Loucy (cell line): ENCODE measurements around the gene LRRFIP1.

Experiments
- H2AFZ ChIP-seq: fragments of 200-600 bp; sonication (generic); 2 replicates; pipeline ENCODE4 v1.6.0; 2016; ENCODE audit warnings: antibody characterized with exemption, mild to moderate bottlenecking, low read length, moderate library complexity
- H3F3A ChIP-seq: fragments of 200-600 bp; 2 replicates; pipeline ENCODE4 v1.6.0; 2016; ENCODE audit warnings: antibody characterized with exemption, low read depth, mild to moderate bottlenecking
- H3K27me3 ChIP-seq: fragments of 200-600 bp; sonication (generic); 2 replicates; pipeline ENCODE4 v1.6.1; 2014; ENCODE audit warnings: low read length, mild to moderate bottlenecking; ENCODE audit not compliant: insufficient read depth, poor library complexity, severe bottlenecking
- H3K36me3 ChIP-seq: fragments of 200-600 bp; sonication (generic); 2 replicates; pipeline ENCODE4 v1.6.1; 2016; ENCODE audit warnings: low read length; ENCODE audit not compliant: insufficient read depth
- H3K4me1 ChIP-seq: fragments of 200-600 bp; sonication (generic); 2 replicates; pipeline ENCODE4 v1.5.1; 2014; ENCODE audit warnings: low read length, mild to moderate bottlenecking; ENCODE audit not compliant: insufficient read depth, poor library complexity, severe bottlenecking
- H3K4me2 ChIP-seq: fragments of 200-600 bp; sonication (generic); 2 replicates; pipeline ENCODE4 v1.6.0; 2014; ENCODE audit warnings: antibody characterized with exemption, low read length, low read depth, mild to moderate bottlenecking; ENCODE audit not compliant: poor library complexity, severe bottlenecking
- H3K4me3 ChIP-seq: fragments of 200-600 bp; sonication (generic); 2 replicates; pipeline ENCODE4 v1.5.1; 2014; ENCODE audit warnings: low read length, mild to moderate bottlenecking, mixed read lengths; ENCODE audit not compliant: poor library complexity, severe bottlenecking
- H3K79me2 ChIP-seq: fragments of 200-600 bp; sonication (generic); 2 replicates; pipeline ENCODE4 v1.6.1; 2014; ENCODE audit warnings: low read length; ENCODE audit not compliant: insufficient read depth
- H3K9ac ChIP-seq: fragments of 200-600 bp; sonication (generic); 2 replicates; pipeline ENCODE4 v1.6.0; 2014; ENCODE audit warnings: mild to moderate bottlenecking, low read depth, low read length, moderate library complexity; ENCODE audit not compliant: poor library complexity, severe bottlenecking
- H3K9me2 ChIP-seq: fragments of 200-600 bp; sonication (generic); replicated peaks from 2 replicates; pipeline ENCODE4 v1.6.1; 2016; ENCODE audit warnings: low read depth, low read length, mixed read lengths
- H3K9me3 ChIP-seq: fragments of 200-600 bp; sonication (generic); 2 replicates; pipeline ENCODE4 v1.6.1; 2014; ENCODE audit warnings: mild to moderate bottlenecking, antibody characterized with exemption, low read length, low read depth; ENCODE audit not compliant: insufficient read depth
- H4K20me1 ChIP-seq: fragments of 200-600 bp; sonication (generic); 2 replicates; pipeline ENCODE4 v1.6.0; 2014; ENCODE audit warnings: antibody characterized with exemption, low read length, mild to moderate bottlenecking; ENCODE audit not compliant: insufficient read depth, poor library complexity, severe bottlenecking
- CTCF ChIP-seq: fragments of 200-600 bp; sonication (generic); conservative IDR thresholded peaks from 2 replicates; pipeline ENCODE4 v1.5.1; 2014; ENCODE audit warnings: mild to moderate bottlenecking, antibody characterized with exemption, low read length
- EZH2phosphoT487 ChIP-seq: fragments of 200-600 bp; IDR thresholded peaks from 2 replicates; pipeline ENCODE4 v1.6.1; 2018; ENCODE audit warnings: antibody characterized with exemption, mild to moderate bottlenecking, moderate library complexity, borderline replicate concordance

The LRRFIP1 gene

GRCh38 chr2:237708961-237709360 is 81.6 kb downstream of the LRRFIP1 start:
- Histone ChIP-seq H3K27me3 (no peaks in the 10 kb centered on the region), H3K9ac (no peak overlapping the region), H3K4me1 (peaks cover 7% of the 10 kb centered on the region), H3K4me2 (no peak overlapping the region), H3K79me2 (peaks cover 99% of the 10 kb centered on the region), H3K4me3 (no peak overlapping the region), H3K36me3 (peaks cover 58% of the 10 kb centered on the region; the same call in 1 of the 2 replicates), H2AFZ (no peak overlapping the region), H3K9me3 (no peaks in the 10 kb centered on the region), H3F3A (no peaks in the 10 kb centered on the region), H4K20me1 (peaks cover 83% of the 10 kb centered on the region), H3K9me2 (no peaks in the 10 kb centered on the region)
- TF ChIP-seq EZH2phosphoT487, result no peak
- no peak for TF ChIP-seq CTCF

GRCh38 chr2:237711458-237712150 is 84.2 kb downstream of the LRRFIP1 start:
- Histone ChIP-seq H3K4me2 (no peak overlapping the region), H2AFZ (no peak overlapping the region), H4K20me1 (peaks cover 84% of the 10 kb centered on the region), H3F3A (no peaks in the 10 kb centered on the region), H3K4me3 (no peak overlapping the region), H3K27me3 (no peaks in the 10 kb centered on the region), H3K79me2 (peaks cover 99% of the 10 kb centered on the region), H3K4me1 (no peaks in the 10 kb centered on the region), H3K9me3 (no peaks in the 10 kb centered on the region), H3K36me3 (peaks cover 71% of the 10 kb centered on the region; the same call in 1 of the 2 replicates), H3K9me2 (no peaks in the 10 kb centered on the region), H3K9ac (no peak overlapping the region)
- TF ChIP-seq EZH2phosphoT487 (no peak), CTCF (no peak)

GRCh38 chr2:237712477-237713377 is 85.3 kb downstream of the LRRFIP1 start:
- Histone ChIP-seq H3F3A (no peaks in the 10 kb centered on the region), H3K27me3 (no peaks in the 10 kb centered on the region), H2AFZ (no peak overlapping the region), H3K4me3 (no peak overlapping the region), H3K9me2 (no peaks in the 10 kb centered on the region), H3K4me2 (no peak overlapping the region), H3K4me1 (no peaks in the 10 kb centered on the region), H3K36me3 (peaks cover 71% of the 10 kb centered on the region; the same call in 1 of the 2 replicates), H4K20me1 (peaks cover 83% of the 10 kb centered on the region), H3K79me2 (peaks cover 99% of the 10 kb centered on the region), H3K9ac (no peak overlapping the region), H3K9me3 (no peaks in the 10 kb centered on the region)
- TF ChIP-seq EZH2phosphoT487, result no peak
- no peak for TF ChIP-seq CTCF
